Mesendoderm (in vitro differentiated cells): Measurements from ENCODE around the gene PRRC2B.

Source experiments
- DNase-seq: peaks from one replicate; pipeline ENCODE4 v3.0.0; 2013
- H2AK5ac ChIP-seq: 2 replicates; pipeline ENCODE4 v1.6.1; 2013; ENCODE audit warnings: low read length, inconsistent platforms
- H2BK120ac ChIP-seq: 2 replicates; pipeline ENCODE4 v1.6.1; 2013; ENCODE audit warnings: low read depth, mild to moderate bottlenecking, low read length, moderate library complexity, mixed read lengths
- H2BK15ac ChIP-seq: replicated peaks from 2 replicates; pipeline ENCODE4 v1.6.1; 2013; ENCODE audit warnings: low read depth, mild to moderate bottlenecking, moderate library complexity
- H2BK5ac ChIP-seq: 2 replicates; pipeline ENCODE4 v1.6.1; 2013; ENCODE audit warnings: low read length, inconsistent platforms
- H3K18ac ChIP-seq: 2 replicates; pipeline ENCODE4 v1.6.1; 2013; ENCODE audit warnings: mild to moderate bottlenecking, low read length, mixed read lengths
- H3K23ac ChIP-seq: one replicate; pipeline ENCODE4 v1.6.1; 2013; ENCODE audit warnings: low read length
- H3K27ac ChIP-seq: 2 replicates; pipeline ENCODE4 v1.5.1; 2013; ENCODE audit warnings: low read depth, mild to moderate bottlenecking, inconsistent platforms, low read length, moderate library complexity
- H3K27me3 ChIP-seq: 2 replicates; pipeline ENCODE4 v1.6.1; 2013; ENCODE audit warnings: low read length, control low read depth, mild to moderate bottlenecking, inconsistent platforms; ENCODE audit not compliant: insufficient read depth, poor library complexity
- H3K36me3 ChIP-seq: 2 replicates; pipeline ENCODE4 v1.6.1; 2013; ENCODE audit warnings: low read length, inconsistent platforms; ENCODE audit not compliant: control insufficient read depth, insufficient read depth
- H3K4ac ChIP-seq: one replicate; pipeline ENCODE4 v1.6.1; 2013; ENCODE audit warnings: low read depth, mild to moderate bottlenecking, low read length, moderate library complexity
- H3K4me1 ChIP-seq: 2 replicates; pipeline ENCODE4 v1.6.1; 2013; ENCODE audit warnings: low read depth, low read length, inconsistent platforms; ENCODE audit not compliant: control insufficient read depth
- H3K4me2 ChIP-seq: 2 replicates; pipeline ENCODE4 v1.6.1; 2013; ENCODE audit warnings: low read length
- H3K4me3 ChIP-seq: 2 replicates; pipeline ENCODE4 v1.5.1; 2013; ENCODE audit warnings: mild to moderate bottlenecking, low read length
- H3K56ac ChIP-seq: one replicate; pipeline ENCODE4 v1.6.1; 2013; ENCODE audit warnings: low read length
- H3K79me1 ChIP-seq: 2 replicates; pipeline ENCODE4 v1.6.1; 2013; ENCODE audit warnings: low read length, inconsistent platforms
- H3K79me2 ChIP-seq: 2 replicates; pipeline ENCODE4 v1.6.1; 2013; ENCODE audit warnings: mild to moderate bottlenecking, low read length; ENCODE audit not compliant: control insufficient read depth, insufficient read depth
- H3K9ac ChIP-seq: 2 replicates; pipeline ENCODE4 v1.6.1; 2013; ENCODE audit warnings: low read length, inconsistent platforms
- H4K5ac ChIP-seq: one replicate; pipeline ENCODE4 v1.6.1; 2013; ENCODE audit warnings: low read length
- H4K8ac ChIP-seq: one replicate; pipeline ENCODE4 v1.6.1; 2013; ENCODE audit warnings: low read depth, mild to moderate bottlenecking, control low read depth, low read length, moderate library complexity
- WGBS: extraction: QIAGEN DNeasy Blood & Tissue Kit; methylation state at CpG from one replicate; pipeline ENCODE4 v1.1.7; 2013; ENCODE audit warnings: low lambda C conversion rate, missing lambda C conversion rate; ENCODE audit not compliant: insufficient coverage; ENCODE audit errors: extremely low coverage; 5-methylcytosine and 5-hydroxymethylcytosine counted together

PRRC2B gene

DNA sequence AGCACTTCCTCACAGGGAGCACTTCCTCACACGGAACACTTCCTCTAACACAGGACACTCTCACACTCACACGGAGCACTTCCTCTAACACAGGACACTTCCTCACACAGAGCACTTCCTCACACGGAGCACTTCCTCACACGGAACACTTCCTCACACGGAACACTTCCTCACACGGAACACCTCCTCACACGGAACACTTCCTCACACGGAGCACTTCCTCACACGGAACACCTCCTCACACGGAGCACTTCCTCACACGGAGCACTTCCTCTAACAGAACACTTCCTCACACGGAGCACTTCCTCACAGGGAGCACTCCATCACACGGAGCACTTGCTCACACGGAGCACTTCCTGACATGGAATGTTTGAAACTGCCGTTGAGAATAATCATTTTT, 122.2 kb downstream of the PRRC2B start:
- no peaks in the 10 kb centered on the region for H3K79me2 ChIP-seq
- H3K79me1 ChIP-seq, result no peaks in the 10 kb centered on the region
- WGBS, result no CpG with 5 or more reads among the region's 15 CpGs
- peaks cover 24% of the 10 kb centered on the region for H3K36me3 ChIP-seq
- no peak overlapping the region for H4K8ac ChIP-seq
- H3K4me3 ChIP-seq, result no peak overlapping the region
- H4K5ac ChIP-seq, result no peak overlapping the region
- no peak overlapping the region for H2AK5ac ChIP-seq
- no peak overlapping the region for H3K27ac ChIP-seq
- H2BK15ac ChIP-seq, result no peak overlapping the region
- H3K4me1 ChIP-seq, result no peaks in the 10 kb centered on the region
- no peak overlapping the region for H3K9ac ChIP-seq
- no peak overlapping the region for H3K18ac ChIP-seq
- H3K56ac ChIP-seq, result no peak overlapping the region
- H3K4me2 ChIP-seq, result no peak overlapping the region
- DNase-seq, result no peak
- H2BK120ac ChIP-seq, result no peak overlapping the region
- no peak overlapping the region for H3K23ac ChIP-seq
- H3K4ac ChIP-seq, result no peak overlapping the region
- no peaks in the 10 kb centered on the region for H3K27me3 ChIP-seq
- H2BK5ac ChIP-seq, result no peak overlapping the region

GRCh38 chr9:131516930-131517329, 123.0 kb downstream of the PRRC2B start:
- H4K5ac ChIP-seq, result no peak overlapping the region
- H2BK15ac ChIP-seq, result no peak overlapping the region
- H3K4me2 ChIP-seq, result no peak overlapping the region
- H4K8ac ChIP-seq, result no peak overlapping the region
- no peak overlapping the region for H3K4me3 ChIP-seq
- H3K56ac ChIP-seq, result no peak overlapping the region
- no peak overlapping the region for H3K27ac ChIP-seq
- no peaks in the 10 kb centered on the region for H3K79me1 ChIP-seq
- no peak overlapping the region for H3K4ac ChIP-seq
- no peak overlapping the region for H2BK5ac ChIP-seq
- no peak for DNase-seq
- no peak overlapping the region for H3K18ac ChIP-seq
- no peak overlapping the region for H3K9ac ChIP-seq
- no peak overlapping the region for H3K23ac ChIP-seq
- WGBS, result no CpG with 5 or more reads among the region's 9 CpGs
- no peaks in the 10 kb centered on the region for H3K27me3 ChIP-seq
- H2AK5ac ChIP-seq, result no peak overlapping the region
- H3K36me3 ChIP-seq, result peaks cover 24% of the 10 kb centered on the region
- H2BK120ac ChIP-seq, result no peak overlapping the region
- no peaks in the 10 kb centered on the region for H3K79me2 ChIP-seq
- H3K4me1 ChIP-seq, result no peaks in the 10 kb centered on the region

- WGBS, result no CpG with 5 or more reads among the region's 11 CpGs
- no peak overlapping the region for H3K27ac ChIP-seq
- no peak for DNase-seq
- H3K9ac ChIP-seq, result no peak overlapping the region
- H3K36me3 ChIP-seq, result peaks cover 25% of the 10 kb centered on the region
- no peak overlapping the region for H3K56ac ChIP-seq
- no peak overlapping the region for H3K4ac ChIP-seq
- H2BK120ac ChIP-seq, result no peak overlapping the region
- H3K79me1 ChIP-seq, result no peaks in the 10 kb centered on the region
- H3K4me2 ChIP-seq, result no peak overlapping the region
- no peak overlapping the region for H2BK5ac ChIP-seq
- H3K4me3 ChIP-seq, result no peak overlapping the region
- no peaks in the 10 kb centered on the region for H3K27me3 ChIP-seq
- H4K5ac ChIP-seq, result no peak overlapping the region
- no peaks in the 10 kb centered on the region for H3K79me2 ChIP-seq
- no peak overlapping the region for H3K23ac ChIP-seq
- no peaks in the 10 kb centered on the region for H3K4me1 ChIP-seq
- no peak overlapping the region for H2AK5ac ChIP-seq
- H2BK15ac ChIP-seq, result no peak overlapping the region
- no peak overlapping the region for H4K8ac ChIP-seq
- H3K18ac ChIP-seq, result no peak overlapping the region
Measured at GRCh38 chr9:131517761-131518190, 123.9 kb downstream of the PRRC2B start.

- H3K4me1 ChIP-seq, result no peaks in the 10 kb centered on the region
- H4K8ac ChIP-seq, result no peak overlapping the region
- H2BK120ac ChIP-seq, result no peak overlapping the region
- H2AK5ac ChIP-seq, result no peak overlapping the region
- H3K9ac ChIP-seq, result no peak overlapping the region
- H2BK15ac ChIP-seq, result no peak overlapping the region
- H3K36me3 ChIP-seq, result peaks cover 27% of the 10 kb centered on the region
- no peak overlapping the region for H3K4ac ChIP-seq
- no peaks in the 10 kb centered on the region for H3K79me2 ChIP-seq
- no peak overlapping the region for H3K4me3 ChIP-seq
- H3K27me3 ChIP-seq, result no peaks in the 10 kb centered on the region
- no CpG with 5 or more reads among the region's 20 CpGs for WGBS
- no peak overlapping the region for H2BK5ac ChIP-seq
- no peak for DNase-seq
- H3K23ac ChIP-seq, result no peak overlapping the region
- no peak overlapping the region for H3K4me2 ChIP-seq
- no peak overlapping the region for H3K27ac ChIP-seq
- H3K79me1 ChIP-seq, result no peaks in the 10 kb centered on the region
- H3K56ac ChIP-seq, result no peak overlapping the region
- no peak overlapping the region for H3K18ac ChIP-seq
- H4K5ac ChIP-seq, result no peak overlapping the region
Measured at GRCh38 chr9:131518553-131518952, 124.7 kb downstream of the PRRC2B start.

GRCh38 chr9:131520503-131520902, 126.6 kb downstream of the PRRC2B start:
- Histone ChIP-seq H4K5ac (no peak overlapping the region), H3K4ac (no peak overlapping the region), H3K56ac (no peak overlapping the region), H3K79me1 (no peaks in the 10 kb centered on the region), H2BK15ac (no peak overlapping the region), H3K27me3 (no peaks in the 10 kb centered on the region), H3K23ac (no peak overlapping the region), H2BK120ac (no peak overlapping the region), H4K8ac (no peak overlapping the region), H3K4me3 (no peak overlapping the region), H3K36me3 (peaks cover 27% of the 10 kb centered on the region), H3K9ac (no peak overlapping the region), H2AK5ac (no peak overlapping the region), H3K27ac (no peak overlapping the region), H3K18ac (no peak overlapping the region), H3K4me2 (no peak overlapping the region), H2BK5ac (no peak overlapping the region), H3K79me2 (no peaks in the 10 kb centered on the region), H3K4me1 (no peaks in the 10 kb centered on the region)
- no CpG with 5 or more reads among the region's 16 CpGs for WGBS
- no peak for DNase-seq

GRCh38 chr9:131521203-131521602, 127.3 kb downstream of the PRRC2B start:
- Histone ChIP-seq H2BK5ac (no peak overlapping the region), H3K79me1 (no peaks in the 10 kb centered on the region), H3K23ac (no peak overlapping the region), H4K5ac (no peak overlapping the region), H2AK5ac (no peak overlapping the region), H4K8ac (no peak overlapping the region), H3K4me1 (no peaks in the 10 kb centered on the region), H3K27me3 (no peaks in the 10 kb centered on the region), H3K4ac (no peak overlapping the region), H3K4me3 (no peak overlapping the region), H3K36me3 (peaks cover 21% of the 10 kb centered on the region), H3K79me2 (no peaks in the 10 kb centered on the region), H2BK120ac (no peak overlapping the region), H3K9ac (no peak overlapping the region), H2BK15ac (no peak overlapping the region), H3K27ac (no peak overlapping the region), H3K18ac (no peak overlapping the region), H3K4me2 (no peak overlapping the region), H3K56ac (no peak overlapping the region)
- DNase-seq, result no peak
- WGBS, result no CpG with 5 or more reads among the region's 10 CpGs
